Measurements from ENCODE around the gene DEK. TPM values are rescaled to one million over a fixed set of nuclear protein-coding genes. Genes with fewer than 3 reads are reported as not detected.
"Not testable (repeated sequence)": the region's sequence is repeated elsewhere in the genome, so short reads cannot be mapped to it uniquely, and the experiment has no call there.

The DEK gene, protein sequence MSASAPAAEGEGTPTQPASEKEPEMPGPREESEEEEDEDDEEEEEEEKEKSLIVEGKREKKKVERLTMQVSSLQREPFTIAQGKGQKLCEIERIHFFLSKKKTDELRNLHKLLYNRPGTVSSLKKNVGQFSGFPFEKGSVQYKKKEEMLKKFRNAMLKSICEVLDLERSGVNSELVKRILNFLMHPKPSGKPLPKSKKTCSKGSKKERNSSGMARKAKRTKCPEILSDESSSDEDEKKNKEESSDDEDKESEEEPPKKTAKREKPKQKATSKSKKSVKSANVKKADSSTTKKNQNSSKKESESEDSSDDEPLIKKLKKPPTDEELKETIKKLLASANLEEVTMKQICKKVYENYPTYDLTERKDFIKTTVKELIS
- 9.3 to 45.0 TPM (median 31.3 TPM) in 3 replicates for polyA plus RNA-seq
- polyA plus RNA-seq (2011; ENCODE audit: low read depth): 34.8 TPM
- polyA plus RNA-seq (2011; cell fraction: cytosol; rRNA removed): 14.5 and 21.5 TPM in 2 replicates
- 5.7 and 10.1 TPM in 2 replicates for polyA plus RNA-seq (2011; cell fraction: nucleus; rRNA removed)
- polyA plus RNA-seq (2012; ENCODE audit: low replicate concordance): 25.1 and 60.2 TPM in 2 replicates
- polyA minus RNA-seq: 1.6 to 10.9 TPM (median 1.7 TPM) in 3 replicates
- polyA minus RNA-seq (2011; cell fraction: cytosol; rRNA and poly(A)+ RNA removed): 17.8 TPM
- polyA minus RNA-seq (2011; cell fraction: nucleus; rRNA and poly(A)+ RNA removed): 4.0 and 6.0 TPM in 2 replicates

DNA sequence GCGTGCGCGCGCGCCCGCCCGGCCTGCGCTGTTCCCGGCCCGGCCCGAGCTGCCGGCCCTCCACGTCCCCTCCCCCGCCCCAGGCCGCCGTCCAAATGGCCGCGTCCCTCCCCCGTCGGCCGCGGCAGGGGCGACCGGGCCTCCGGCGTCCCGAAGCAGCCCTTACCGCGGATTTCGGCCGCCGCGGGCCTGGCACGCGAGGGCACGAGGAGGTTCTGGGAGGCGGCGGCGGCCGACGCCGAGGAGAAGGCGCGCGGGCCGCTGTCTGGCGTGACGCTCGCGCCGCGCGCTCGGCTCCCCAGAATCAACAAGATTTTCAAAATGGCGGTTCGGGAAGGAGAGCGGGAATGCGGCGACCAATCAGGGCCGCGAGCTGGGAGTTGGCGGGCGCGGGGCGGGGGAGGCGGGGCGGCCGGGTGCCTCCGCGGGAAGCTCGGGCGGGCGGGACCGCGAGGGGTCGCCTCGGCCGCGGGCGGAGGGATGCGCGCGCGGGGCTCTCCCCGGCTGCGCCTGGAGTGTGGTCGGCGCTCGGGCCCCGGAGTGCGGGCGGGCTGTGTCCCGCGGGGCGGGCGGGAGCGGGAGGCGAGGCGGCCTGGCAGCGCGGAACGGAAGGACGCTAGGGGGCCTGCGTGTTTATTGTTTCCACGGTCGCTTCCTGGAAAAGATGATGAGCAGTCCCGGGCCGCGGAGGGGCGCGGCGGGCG, at the start of gene DEK:
Gene DEK (minus strand): TSS at position 312 of the 704 bp plus-strand sequence. CDS start 543 bp downstream, outside the sequence.
- H3K4me3 ChIP-seq (ENCODE audit: control insufficient read depth in 2 of 3, extremely low read depth in 1 of 3, insufficient read depth in 2 of 3, low read depth in 1 of 3, low read length in 3 of 3): peak within 1 kb of the TSS; percentile 77 to 98 (median 95)
- peaks cover 47% of the 10 kb centered on the region for H3K79me2 ChIP-seq (ENCODE audit: control insufficient read depth, insufficient read depth, low read length)
- peak within 1 kb of the TSS; percentile 90 for H3K27ac ChIP-seq (ENCODE audit: control insufficient read depth, insufficient read depth, low read length)
- peak within 1 kb of the TSS; percentile 89 for H2AFZ ChIP-seq (ENCODE audit: control insufficient read depth, low read length)
- no peak for DNase-seq (ENCODE audit: low read depth, low spot score)
- H4K20me1 ChIP-seq (ENCODE audit: control insufficient read depth, extremely low read depth, insufficient read depth, low read length): peaks cover 10% of the 10 kb centered on the region
- peaks cover 0 to 6% of the 10 kb centered on the region in 2 experiments for H3K36me3 ChIP-seq (ENCODE audit: control insufficient read depth in 2 of 2, extremely low read depth in 1 of 2, insufficient read depth in 2 of 2, low read length in 2 of 2)
- FAIRE-seq: no peak
- H3K9me1 ChIP-seq (ENCODE audit: control insufficient read depth, extremely low read depth, insufficient read depth, low read length): peaks cover 2% of the 10 kb centered on the region
- peak; percentile 35 to 72 (median 64) for TF ChIP-seq CTCF (optimal IDR thresholded peaks at IDR 0.05 in 1 of 3, IDR thresholded peaks at IDR 0.05 in 1 of 3, conservative IDR thresholded peaks at IDR 0.05 in 1 of 3; ENCODE audit: extremely low read depth in 1 of 3, insufficient read depth in 2 of 3, low read length in 3 of 3)
- TF ChIP-seq EZH2 (IDR thresholded peaks at IDR 0.05; ENCODE audit: low read length): no peak
- H3K4me1 ChIP-seq (ENCODE audit: control insufficient read depth, extremely low read depth, insufficient read depth, low read length): peaks cover 46% of the 10 kb centered on the region
- peak within 1 kb of the TSS; percentile 95 for H3K9ac ChIP-seq (ENCODE audit: control insufficient read depth, extremely low read depth, insufficient read depth, low read length)
- H3K4me2 ChIP-seq (ENCODE audit: control insufficient read depth, extremely low read depth, insufficient read depth, low read depth, low read length): peak within 1 kb of the TSS; percentile 100
- H3K27me3 ChIP-seq (ENCODE audit: control insufficient read depth, extremely low read depth, insufficient read depth, low read length): no peaks in the 10 kb centered on the region
- dilution Hi-C loops (cut with MboI; ENCODE audit: extremely low pct_ligation_motif_present, low sequenced_read_pairs): no loop called here
- H3K9me3 ChIP-seq (ENCODE audit: control insufficient read depth, low read depth, low read length): peaks cover 2% of the 10 kb centered on the region

GRCh38 chr6:18312368-18312767, 48.0 kb upstream of the DEK start:
- Histone ChIP-seq H3K27ac (ENCODE audit: control insufficient read depth, insufficient read depth, low read length) (no peak overlapping the region), H3K9ac (ENCODE audit: control insufficient read depth, extremely low read depth, insufficient read depth, low read length) (no peak overlapping the region), H4K20me1 (ENCODE audit: control insufficient read depth, extremely low read depth, insufficient read depth, low read length) (no peaks in the 10 kb centered on the region), H3K27me3 (ENCODE audit: control insufficient read depth, extremely low read depth, insufficient read depth, low read length) (no peaks in the 10 kb centered on the region), H3K36me3 (ENCODE audit: control insufficient read depth in 2 of 2, extremely low read depth in 1 of 2, insufficient read depth in 2 of 2, low read length in 2 of 2) (no peaks in the 10 kb centered on the region), H3K4me2 (ENCODE audit: control insufficient read depth, extremely low read depth, insufficient read depth, low read depth, low read length) (no peak overlapping the region), H3K79me2 (ENCODE audit: control insufficient read depth, insufficient read depth, low read length) (no peaks in the 10 kb centered on the region), H3K9me1 (ENCODE audit: control insufficient read depth, extremely low read depth, insufficient read depth, low read length) (no peaks in the 10 kb centered on the region), H3K4me3 (ENCODE audit: control insufficient read depth in 2 of 3, extremely low read depth in 1 of 3, insufficient read depth in 2 of 3, low read depth in 1 of 3, low read length in 3 of 3) (no peak overlapping the region), H3K4me1 (ENCODE audit: control insufficient read depth, extremely low read depth, insufficient read depth, low read length) (peaks cover 12% of the 10 kb centered on the region), H2AFZ (ENCODE audit: control insufficient read depth, low read length) (no peak overlapping the region), H3K9me3 (ENCODE audit: control insufficient read depth, low read depth, low read length) (peaks cover 3% of the 10 kb centered on the region)
- DNase-seq (ENCODE audit: low read depth, low spot score) (no peak), FAIRE-seq (no peak)
- dilution Hi-C loops (cut with MboI; ENCODE audit: extremely low pct_ligation_motif_present, low sequenced_read_pairs): no loop called here
- TF ChIP-seq CTCF (optimal IDR thresholded peaks at IDR 0.05 in 1 of 3, IDR thresholded peaks at IDR 0.05 in 1 of 3, conservative IDR thresholded peaks at IDR 0.05 in 1 of 3; ENCODE audit: extremely low read depth in 1 of 3, insufficient read depth in 2 of 3, low read length in 3 of 3): no peak
- no peak for TF ChIP-seq EZH2 (IDR thresholded peaks at IDR 0.05; ENCODE audit: low read length)

GRCh38 chr6:18310010-18310409, 45.7 kb upstream of the DEK start:
- H3K4me3 ChIP-seq (ENCODE audit: control insufficient read depth in 2 of 3, extremely low read depth in 1 of 3, insufficient read depth in 2 of 3, low read depth in 1 of 3, low read length in 3 of 3); DNase-seq (ENCODE audit: low read depth, low spot score); H4K20me1 ChIP-seq (ENCODE audit: control insufficient read depth, extremely low read depth, insufficient read depth, low read length); H3K79me2 ChIP-seq (ENCODE audit: control insufficient read depth, insufficient read depth, low read length); H3K27me3 ChIP-seq (ENCODE audit: control insufficient read depth, extremely low read depth, insufficient read depth, low read length); FAIRE-seq; H3K9me3 ChIP-seq (ENCODE audit: control insufficient read depth, low read depth, low read length); H3K9ac ChIP-seq (ENCODE audit: control insufficient read depth, extremely low read depth, insufficient read depth, low read length); dilution Hi-C loops (cut with MboI; ENCODE audit: extremely low pct_ligation_motif_present, low sequenced_read_pairs); H3K36me3 ChIP-seq (ENCODE audit: control insufficient read depth in 2 of 2, extremely low read depth in 1 of 2, insufficient read depth in 2 of 2, low read length in 2 of 2); H3K9me1 ChIP-seq (ENCODE audit: control insufficient read depth, extremely low read depth, insufficient read depth, low read length); H2AFZ ChIP-seq (ENCODE audit: control insufficient read depth, low read length); H3K27ac ChIP-seq (ENCODE audit: control insufficient read depth, insufficient read depth, low read length); H3K4me2 ChIP-seq (ENCODE audit: control insufficient read depth, extremely low read depth, insufficient read depth, low read depth, low read length): not testable (repeated sequence)
- peaks cover 20% of the 10 kb centered on the region for H3K4me1 ChIP-seq (ENCODE audit: control insufficient read depth, extremely low read depth, insufficient read depth, low read length)

Measured in keratinocyte (primary cell).